Lower leg skin (tissue), 4 donors: ENCODE measurements around the gene SERHL2. TPM values are rescaled to one million over a fixed set of nuclear protein-coding genes. Genes with fewer than 3 reads are reported as not detected.
A peak's percentile ranks its signal among the peaks of the same experiment; 100 is the strongest.
"Not testable (repeated sequence)": the region's sequence is repeated elsewhere in the genome, so short reads cannot be mapped to it uniquely, and the experiment has no call there.

Experiments used
- DNase-seq, 2 donors: peaks; one replicate each; pipeline ENCODE4 v3.0.0-alpha.2; 2019; ENCODE audit warnings: low spot score in 2 of 2
- H3K4me3 ChIP-seq: fragments of 200-600 bp; sonication (generic); 2 replicates; pipeline ENCODE4 v1.5.1; 2017; ENCODE audit warnings: mild to moderate bottlenecking, low read depth; ENCODE audit not compliant: poor library complexity, severe bottlenecking
- POLR2A ChIP-seq, 2 donors: fragments of 450-650 bp; IDR thresholded peaks; one replicate each; pipeline ENCODE4 v1.6.1; 2016 to 2017; ENCODE audit warnings: antibody characterized with exemption in 2 of 2, mild to moderate bottlenecking in 1 of 2, moderate library complexity in 1 of 2
- WGBS, 2 donors: methylation state at CpG; one replicate each; pipeline ENCODE4 v1.1.5; 2018; 5-methylcytosine and 5-hydroxymethylcytosine counted together
- intact Hi-C: fragments of 100-400 bp; cut with DNase I; formaldehyde crosslinking; loops from one replicate; pipeline ENCODE4 v1.15.0; 2023; ENCODE audit warnings: low total_unique reads
- total RNA-seq, 4 donors: library from RNA; depleted of rRNA; stranded (reverse); fragments of >200 nt; gene quantifications; one replicate each; pipeline ENCODE4 v1.1.0, GENCODE V29; 2016
- TF ChIP-seq, protein P1 (sequence below), 3 donors: fragments of 450-650 bp; IDR thresholded peaks; one replicate each; pipeline ENCODE4 v1.5.1; 2016; ENCODE audit warnings: antibody characterized with exemption in 3 of 3, mild to moderate bottlenecking in 3 of 3, moderate library complexity in 2 of 3

The SERHL2 gene, protein sequence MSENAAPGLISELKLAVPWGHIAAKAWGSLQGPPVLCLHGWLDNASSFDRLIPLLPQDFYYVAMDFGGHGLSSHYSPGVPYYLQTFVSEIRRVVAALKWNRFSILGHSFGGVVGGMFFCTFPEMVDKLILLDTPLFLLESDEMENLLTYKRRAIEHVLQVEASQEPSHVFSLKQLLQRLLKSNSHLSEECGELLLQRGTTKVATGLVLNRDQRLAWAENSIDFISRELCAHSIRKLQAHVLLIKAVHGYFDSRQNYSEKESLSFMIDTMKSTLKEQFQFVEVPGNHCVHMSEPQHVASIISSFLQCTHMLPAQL
- 10 to 100 TPM; 13.1 to 39.5 (median 18.2) TPM for total RNA-seq

DNA sequence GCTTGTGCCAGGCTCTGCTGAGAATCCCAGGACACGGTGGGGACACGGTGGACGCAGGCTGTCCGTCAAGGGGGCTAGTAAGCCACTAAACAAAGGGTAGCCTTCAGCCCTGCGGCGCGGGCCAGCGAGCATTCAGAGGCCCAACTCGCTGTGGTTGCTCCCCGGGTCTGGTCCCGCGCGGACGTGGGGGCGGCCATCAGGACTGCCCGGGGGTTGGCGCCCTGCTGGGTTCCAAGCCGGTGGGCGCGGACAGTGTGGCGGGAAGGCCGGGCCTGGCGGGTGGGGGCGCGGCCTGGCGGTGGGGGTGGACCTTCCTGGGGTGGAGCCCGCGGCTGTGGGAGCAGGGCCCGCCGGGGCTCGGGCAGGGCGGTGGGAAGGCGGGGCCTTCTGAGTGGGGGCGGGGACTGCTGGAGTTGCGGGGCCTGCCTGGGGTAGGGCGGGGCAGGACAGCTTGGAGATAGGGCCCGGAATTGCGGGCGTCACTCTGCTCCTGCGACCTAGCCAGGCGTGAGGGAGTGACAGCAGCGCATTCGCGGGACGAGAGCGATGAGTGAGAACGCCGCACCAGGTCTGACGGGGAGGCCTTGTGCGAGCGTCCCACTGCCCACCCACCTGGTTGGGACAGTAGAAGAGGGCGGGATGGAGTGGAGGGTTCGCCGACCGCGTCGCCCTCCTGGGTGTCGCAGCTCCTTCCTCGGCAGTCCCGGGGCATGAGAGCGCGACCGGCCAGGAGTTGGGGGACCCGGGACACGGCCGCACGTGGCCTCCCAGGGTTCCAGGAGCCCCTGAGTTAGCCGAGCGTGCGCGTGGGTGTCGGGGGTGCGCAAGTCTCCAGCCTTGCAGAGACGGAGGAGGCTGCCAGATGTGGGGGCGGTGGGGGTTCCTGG lies at the start of gene SERHL2:
Gene SERHL2, plus strand, starts transcription at position 482 of the 887 bp plus-strand sequence. Its CDS starts 65 bp downstream, at position 547.
- H3K4me3 ChIP-seq, result peak within 1 kb of the TSS; percentile 21
- WGBS, 2 donors, result 2% methylated on average over 29 to 46 of the region's 75 CpGs
- TF ChIP-seq, protein P1, sequence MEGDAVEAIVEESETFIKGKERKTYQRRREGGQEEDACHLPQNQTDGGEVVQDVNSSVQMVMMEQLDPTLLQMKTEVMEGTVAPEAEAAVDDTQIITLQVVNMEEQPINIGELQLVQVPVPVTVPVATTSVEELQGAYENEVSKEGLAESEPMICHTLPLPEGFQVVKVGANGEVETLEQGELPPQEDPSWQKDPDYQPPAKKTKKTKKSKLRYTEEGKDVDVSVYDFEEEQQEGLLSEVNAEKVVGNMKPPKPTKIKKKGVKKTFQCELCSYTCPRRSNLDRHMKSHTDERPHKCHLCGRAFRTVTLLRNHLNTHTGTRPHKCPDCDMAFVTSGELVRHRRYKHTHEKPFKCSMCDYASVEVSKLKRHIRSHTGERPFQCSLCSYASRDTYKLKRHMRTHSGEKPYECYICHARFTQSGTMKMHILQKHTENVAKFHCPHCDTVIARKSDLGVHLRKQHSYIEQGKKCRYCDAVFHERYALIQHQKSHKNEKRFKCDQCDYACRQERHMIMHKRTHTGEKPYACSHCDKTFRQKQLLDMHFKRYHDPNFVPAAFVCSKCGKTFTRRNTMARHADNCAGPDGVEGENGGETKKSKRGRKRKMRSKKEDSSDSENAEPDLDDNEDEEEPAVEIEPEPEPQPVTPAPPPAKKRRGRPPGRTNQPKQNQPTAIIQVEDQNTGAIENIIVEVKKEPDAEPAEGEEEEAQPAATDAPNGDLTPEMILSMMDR (IDR thresholded peaks at IDR 0.05), result no peak
- TF ChIP-seq POLR2A (IDR thresholded peaks at IDR 0.05), result no peak
- intact Hi-C loops, result no loop called here
- DNase-seq, result peak; percentile 79 to 98

DNA sequence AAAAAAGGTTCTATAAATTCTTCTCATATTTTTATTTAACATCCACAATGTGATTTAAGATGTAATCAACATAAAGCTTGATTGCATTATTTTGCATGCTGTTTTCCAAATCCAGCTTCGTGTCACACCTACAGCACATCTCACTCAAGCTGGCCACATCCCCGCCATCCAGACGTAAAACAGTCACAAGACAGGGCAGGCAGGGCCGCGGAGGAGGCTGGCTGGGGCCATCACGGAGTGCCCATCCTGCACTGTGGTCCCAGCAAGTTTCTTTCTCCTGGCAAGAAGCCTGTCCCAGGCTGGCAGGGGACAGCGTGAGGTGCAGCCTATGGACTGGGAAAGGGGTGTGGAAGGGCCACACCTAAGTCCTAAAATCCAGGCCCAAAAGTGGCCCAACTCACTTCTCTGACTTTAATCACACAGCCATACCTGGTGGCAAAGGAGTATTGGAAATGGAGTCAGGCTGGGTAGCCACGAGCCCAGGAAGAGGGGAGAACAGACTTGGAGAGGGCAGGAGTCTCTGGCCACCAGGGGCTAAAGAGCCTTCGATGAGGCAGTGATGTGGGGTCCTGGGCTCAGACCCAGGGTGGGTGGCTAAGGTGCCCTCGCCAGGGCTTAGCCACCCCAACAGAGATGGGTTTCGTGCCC lies 45.3 kb upstream of the SERHL2 start:
- H3K4me3 ChIP-seq, DNase-seq, intact Hi-C loops: not testable (repeated sequence)
- 47% methylated on average over 11 of the region's 11 CpGs for WGBS, 2 donors

DNA sequence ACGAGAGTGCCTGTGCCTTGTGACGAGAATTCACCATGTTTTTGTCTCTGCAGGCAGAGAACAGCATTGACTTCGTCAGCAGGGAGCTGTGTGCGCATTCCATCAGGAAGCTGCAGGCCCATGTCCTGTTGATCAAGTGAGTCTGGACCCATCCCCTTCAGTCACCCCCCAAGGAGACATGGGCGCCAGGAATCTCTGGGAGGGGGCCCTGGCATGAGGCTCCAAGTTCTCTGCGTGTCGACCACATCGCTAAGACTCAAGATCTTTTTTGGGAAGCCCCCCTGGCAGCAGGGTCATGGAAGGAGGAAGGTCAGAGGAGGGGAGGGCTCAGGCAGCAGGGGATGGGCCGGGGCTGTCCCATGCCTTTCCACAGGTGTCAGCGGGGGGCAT lies 44.8 kb upstream of the SERHL2 start:
- 66 to 69% methylated on average over 10 of the region's 10 CpGs for WGBS, 2 donors
- H3K4me3 ChIP-seq, DNase-seq, intact Hi-C loops: not testable (repeated sequence)

DNA sequence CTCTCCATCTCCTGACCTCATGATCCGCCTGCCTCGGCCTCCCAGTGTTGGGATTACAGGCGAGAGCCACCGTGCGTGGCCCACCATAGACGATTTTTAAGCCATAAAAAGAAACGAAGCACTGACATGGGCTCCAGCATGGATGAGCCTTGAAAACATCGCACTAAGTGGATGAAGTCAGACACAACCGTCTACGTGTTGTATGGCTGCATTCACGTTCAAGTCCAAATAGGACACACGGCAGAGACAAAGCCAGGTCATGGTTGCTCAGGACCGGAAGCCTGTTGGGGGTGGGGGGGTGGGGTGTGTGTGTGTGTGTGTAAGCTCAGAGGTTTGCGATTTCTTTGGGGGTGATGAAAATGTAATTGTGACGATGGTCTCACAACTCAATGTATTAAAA lies 44.2 kb upstream of the SERHL2 start:
- intact Hi-C loops, result no loop called here
- no peak overlapping the region for H3K4me3 ChIP-seq
- WGBS, 2 donors, result 80 to 83% methylated on average over 15 of the region's 15 CpGs
- DNase-seq, result no peak
- no peak for TF ChIP-seq POLR2A (IDR thresholded peaks at IDR 0.05)
- TF ChIP-seq, protein P1 (IDR thresholded peaks at IDR 0.05), result no peak

DNA sequence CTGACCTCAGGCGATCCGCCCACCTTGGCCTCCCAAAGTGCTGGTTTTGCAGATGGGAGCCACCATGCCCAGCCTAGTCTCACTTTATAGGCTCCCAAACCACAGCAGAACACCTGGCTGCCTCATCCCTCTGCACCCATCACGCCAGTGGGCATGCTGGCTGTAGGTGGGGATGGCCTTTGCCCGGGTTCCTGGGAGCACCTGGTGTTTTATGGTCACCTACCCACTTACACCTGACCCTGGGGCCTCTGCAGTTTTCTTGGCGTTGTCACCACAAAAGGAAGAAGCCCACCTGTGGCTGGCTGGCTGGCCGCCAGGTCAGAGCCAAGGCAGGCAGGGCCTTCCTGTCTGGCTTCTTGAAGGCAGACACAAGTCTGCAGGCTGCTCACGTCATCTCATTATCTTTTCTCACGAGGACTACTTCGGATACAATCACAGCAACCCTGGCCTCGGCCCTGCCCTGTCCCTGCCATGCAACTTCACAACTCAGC lies 42.3 kb upstream of the SERHL2 start:
- TF ChIP-seq POLR2A (IDR thresholded peaks at IDR 0.05), result no peak
- DNase-seq, result no peak
- intact Hi-C loops, result no loop called here
- 78 to 79% methylated on average over 10 of the region's 10 CpGs for WGBS, 2 donors
- H3K4me3 ChIP-seq, result no peak overlapping the region

DNA sequence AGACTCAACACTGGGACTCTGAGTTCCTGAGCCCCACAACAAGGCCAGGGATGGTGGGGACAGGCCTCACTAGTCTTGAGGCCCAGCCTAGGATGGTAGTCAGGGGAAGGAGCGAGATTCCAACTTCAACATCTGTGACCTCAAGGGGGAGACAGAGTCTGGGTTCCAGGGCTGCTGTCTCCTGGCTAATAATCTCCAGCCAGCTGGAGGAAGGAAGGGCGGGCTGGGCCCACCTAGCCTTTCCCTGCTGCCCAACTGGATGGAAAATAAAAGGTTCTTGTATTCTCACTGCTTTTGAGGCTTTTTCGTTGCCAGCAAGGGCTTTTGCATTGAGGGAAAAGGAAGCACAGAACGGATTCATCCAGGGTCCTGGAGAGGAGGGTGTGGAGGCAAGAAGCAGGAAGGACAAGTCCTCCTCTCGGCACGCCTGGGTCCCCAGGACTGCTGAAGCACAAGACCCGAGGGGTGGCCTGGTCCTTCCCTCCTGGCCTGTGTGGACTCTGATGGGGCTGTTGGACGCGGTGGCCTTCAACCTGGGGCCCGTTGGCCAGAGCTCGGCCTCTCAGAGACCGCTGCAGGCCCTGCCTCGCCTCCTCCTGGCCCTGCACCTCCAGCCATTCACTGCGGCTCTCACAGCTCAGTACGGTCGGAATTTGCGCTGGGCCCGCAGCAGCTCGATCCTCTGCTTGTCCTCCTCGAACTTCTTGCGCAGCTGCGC lies 41.3 kb upstream of the SERHL2 start:
- H3K4me3 ChIP-seq, DNase-seq, intact Hi-C loops: not testable (repeated sequence)
- 77 to 78% methylated on average over 19 to 22 of the region's 22 CpGs for WGBS, 2 donors

DNA sequence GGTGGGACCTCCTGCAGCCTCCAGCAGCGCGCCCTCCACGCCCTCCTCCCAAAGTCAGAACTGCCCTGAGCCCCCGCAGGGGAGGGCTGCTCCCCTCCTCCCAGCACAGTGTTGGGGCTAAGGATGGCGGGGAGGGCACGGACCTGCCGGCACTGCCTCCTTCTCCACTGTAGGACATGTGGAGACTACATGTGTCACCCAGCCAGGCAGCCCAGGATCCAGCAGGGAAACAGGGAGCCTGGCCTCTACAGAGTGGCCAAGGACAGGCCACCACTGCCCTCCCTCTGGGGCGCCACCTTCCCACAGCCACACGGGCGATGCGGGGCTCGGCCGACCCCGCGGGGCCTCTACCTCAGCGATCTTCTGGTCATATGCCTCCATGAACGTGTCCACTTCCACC lies 39.4 kb upstream of the SERHL2 start:
- DNase-seq, H3K4me3 ChIP-seq, intact Hi-C loops: not testable (repeated sequence)
- 89 to 93% methylated on average over 8 to 16 of the region's 17 CpGs for WGBS, 2 donors

DNA sequence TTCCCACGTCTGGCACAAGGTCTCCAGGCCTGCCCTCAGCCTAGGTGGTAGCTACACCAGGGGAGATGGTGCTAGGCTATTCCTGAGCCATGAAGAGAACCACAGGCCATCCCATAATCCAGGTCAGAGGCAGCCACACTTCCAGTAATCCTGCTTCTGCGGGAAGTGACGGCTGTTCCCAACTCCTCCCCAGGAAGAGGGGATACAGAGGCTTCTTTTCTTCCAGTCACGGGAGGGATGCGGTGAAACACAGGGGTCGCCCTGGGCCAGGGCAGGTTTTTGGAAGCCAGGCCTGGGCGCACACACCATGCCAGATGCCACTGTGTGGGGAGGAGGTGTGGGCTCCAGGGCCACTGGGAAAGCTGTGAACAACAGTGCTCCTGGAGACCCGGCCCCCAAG lies 38.5 kb upstream of the SERHL2 start:
- H3K4me3 ChIP-seq, intact Hi-C loops, DNase-seq: not testable (repeated sequence)
- WGBS, 2 donors, result 81 to 86% methylated on average over 4 to 6 of the region's 8 CpGs
